ENCODE results near the gene TRABD2B. TPM values are rescaled to one million over a fixed set of nuclear protein-coding genes. Genes with fewer than 3 reads are reported as not detected.

TRABD2B gene
- total RNA-seq, 1 donor from 2014 or later, result 1.8 TPM

- intact Hi-C loops (cut with DNase I), result no loop called here
- no peaks in the 10 kb centered on the region for H3K27me3 ChIP-seq (ENCODE audit: low read depth)
- DNase-seq (peak; percentile 18), ATAC-seq (no peak)
- no peaks in the 10 kb centered on the region for H3K4me1 ChIP-seq
- no peak overlapping the region for H3K4me3 ChIP-seq
- no peaks in the 10 kb centered on the region for H3K9me3 ChIP-seq
- no peak for TF ChIP-seq CTCF (IDR thresholded peaks at IDR 0.05)
- no peaks in the 10 kb centered on the region for H3K36me3 ChIP-seq
- no peak overlapping the region for H3K27ac ChIP-seq
Measured at GRCh38 chr1:47769295-47769694, 227.9 kb downstream of the TRABD2B start.

GRCh38 chr1:47767741-47768100, 229.5 kb downstream of the TRABD2B start:
- Histone ChIP-seq H3K9me3 (no peaks in the 10 kb centered on the region), H3K4me1 (no peaks in the 10 kb centered on the region), H3K27ac (no peak overlapping the region), H3K27me3 (ENCODE audit: low read depth) (no peaks in the 10 kb centered on the region), H3K36me3 (no peaks in the 10 kb centered on the region), H3K4me3 (no peak overlapping the region)
- TF ChIP-seq CTCF (IDR thresholded peaks at IDR 0.05), result no peak
- ATAC-seq (no peak), DNase-seq (peak; percentile 32)
- intact Hi-C loops (cut with DNase I), result no loop called here

- no peak overlapping the region for H3K27ac ChIP-seq
- no peaks in the 10 kb centered on the region for H3K4me1 ChIP-seq
- intact Hi-C loops (cut with DNase I), result no loop called here
- no peak overlapping the region for H3K4me3 ChIP-seq
- ATAC-seq, result no peak
- no peak for DNase-seq
- H3K36me3 ChIP-seq, result no peaks in the 10 kb centered on the region
- no peaks in the 10 kb centered on the region for H3K9me3 ChIP-seq
- H3K27me3 ChIP-seq (ENCODE audit: low read depth), result no peaks in the 10 kb centered on the region
- no peak for TF ChIP-seq CTCF (IDR thresholded peaks at IDR 0.05)
Measured at GRCh38 chr1:47766832-47767740, 230.1 kb downstream of the TRABD2B start.

- no peak for ATAC-seq
- intact Hi-C loops (cut with DNase I), result no loop called here
Measured at GRCh38 chr1:47765742-47766485, 231.3 kb downstream of the TRABD2B start.

GRCh38 chr1:47765236-47765635, 231.9 kb downstream of the TRABD2B start:
- Histone ChIP-seq H3K4me1 (no peaks in the 10 kb centered on the region), H3K27me3 (ENCODE audit: low read depth) (no peaks in the 10 kb centered on the region), H3K4me3 (no peak overlapping the region), H3K27ac (no peak overlapping the region), H3K9me3 (no peaks in the 10 kb centered on the region), H3K36me3 (no peaks in the 10 kb centered on the region)
- DNase-seq, result no peak
- intact Hi-C loops (cut with DNase I), result no loop called here
- no peak for TF ChIP-seq CTCF (IDR thresholded peaks at IDR 0.05)
- no peak for ATAC-seq

More at GRCh38 chr1:47765742-47766485, 231.3 kb downstream of the TRABD2B start:
- DNase-seq, result no peak
- Histone ChIP-seq H3K27ac (no peak overlapping the region), H3K9me3 (no peaks in the 10 kb centered on the region), H3K4me1 (no peaks in the 10 kb centered on the region), H3K36me3 (no peaks in the 10 kb centered on the region), H3K27me3 (ENCODE audit: low read depth) (no peaks in the 10 kb centered on the region), H3K4me3 (no peak overlapping the region)
- TF ChIP-seq CTCF (IDR thresholded peaks at IDR 0.05), result no peak

All from lower lobe of right lung (tissue), 2 donors.